VCaP (cell line): ENCODE data around the gene ABTB2.

Experiments used
- H3K27ac ChIP-seq: fragments of 450-650 bp; 2 replicates; pipeline ENCODE4 v1.5.1; 2017
- CTCF ChIP-seq: fragments of 450-650 bp; conservative IDR thresholded peaks from 2 replicates; pipeline ENCODE4 v1.5.1; 2017; ENCODE audit warnings: mild to moderate bottlenecking, moderate library complexity

ABTB2 gene

DNA sequence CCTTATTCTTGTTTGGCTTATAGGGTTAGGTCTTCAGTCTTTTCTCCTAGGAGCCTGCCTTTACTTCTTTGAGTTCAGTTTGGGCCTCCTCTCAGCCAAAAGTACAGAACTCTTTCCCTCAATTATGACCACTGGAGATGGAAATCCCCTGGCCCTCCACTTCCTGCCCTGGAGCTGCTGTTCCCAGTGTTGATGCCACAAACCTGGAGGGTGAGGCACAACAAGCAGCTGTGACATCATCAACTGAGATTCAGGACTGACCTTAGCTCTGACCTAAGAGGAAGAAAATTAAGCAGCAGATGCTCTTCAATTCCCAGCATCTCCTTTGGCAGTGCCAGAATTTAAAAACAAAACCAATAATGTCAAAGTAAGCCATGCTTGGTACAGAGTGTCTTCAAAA is 3.0 kb downstream of the ABTB2 start:
- no peak overlapping the region for H3K27ac ChIP-seq
- TF ChIP-seq CTCF: no peak

DNA sequence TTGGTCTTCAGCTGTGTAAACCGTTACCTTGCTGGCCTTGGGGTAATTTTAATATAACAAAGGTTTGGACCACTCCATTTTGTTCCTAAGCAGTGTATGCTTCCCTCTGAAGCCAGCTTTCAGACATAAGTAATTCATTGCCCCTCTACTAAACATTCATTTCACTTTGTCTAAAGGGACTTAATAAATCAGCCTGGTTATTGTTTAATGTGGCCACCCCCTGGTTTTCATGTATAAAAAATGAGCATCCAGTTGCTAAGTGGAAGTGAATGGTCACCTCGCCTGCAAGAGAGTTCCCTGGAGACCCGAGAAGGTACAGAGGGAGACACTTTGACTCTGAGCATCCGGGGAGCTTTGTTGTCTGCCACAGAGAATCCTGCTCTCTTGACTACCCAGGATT is 3.9 kb downstream of the ABTB2 start:
- no peak overlapping the region for H3K27ac ChIP-seq
- no peak for TF ChIP-seq CTCF

DNA sequence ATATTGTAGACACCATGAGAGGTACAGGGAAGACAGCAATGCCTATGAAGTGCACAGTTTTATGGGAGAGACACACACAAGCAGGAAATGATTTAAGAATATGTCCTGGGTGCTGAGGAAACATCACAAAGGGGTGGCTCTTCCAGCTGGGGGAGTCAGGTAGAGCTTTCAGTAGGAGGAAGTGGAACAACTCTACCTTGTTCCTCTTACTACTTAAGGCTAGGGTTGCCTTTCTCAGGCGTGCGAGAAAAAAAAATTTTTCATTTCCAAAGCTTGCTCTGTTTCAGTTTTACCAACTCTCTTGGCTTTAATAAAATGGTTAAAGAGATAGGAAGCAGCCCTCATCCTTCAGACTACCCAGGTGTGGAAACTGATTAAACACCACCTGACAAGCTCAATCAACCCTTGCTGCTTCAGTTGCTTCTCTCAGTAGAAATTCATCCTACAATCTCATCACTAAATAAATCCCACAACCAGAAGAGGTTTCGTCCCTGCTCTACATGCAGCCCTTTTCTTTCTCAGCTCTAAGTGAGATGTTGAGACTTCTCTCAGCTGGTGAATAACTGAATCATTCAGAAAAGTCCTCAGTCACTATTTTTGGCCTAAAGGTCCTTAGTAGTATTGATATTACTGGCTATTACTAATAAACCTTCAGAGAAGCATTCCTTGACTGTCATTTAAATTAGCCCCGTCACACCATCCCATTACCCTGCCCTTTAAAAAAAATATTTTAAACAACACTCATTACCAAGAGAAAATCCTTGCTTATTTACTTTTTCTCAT is 5.9 kb downstream of the ABTB2 start:
- no peak for TF ChIP-seq CTCF
- peak overlapping the region; percentile 24; the same call in 1 of the 2 replicates for H3K27ac ChIP-seq

- H3K27ac ChIP-seq: no peak overlapping the region; the same call in 1 of the 2 replicates
- no peak for TF ChIP-seq CTCF
Observed at GRCh38 chr11:34351051-34351450, 6.8 kb downstream of the ABTB2 start.

- no peak for TF ChIP-seq CTCF
- H3K27ac ChIP-seq: no peak overlapping the region
Observed at GRCh38 chr11:34349882-34350281, 7.9 kb downstream of the ABTB2 start.

DNA sequence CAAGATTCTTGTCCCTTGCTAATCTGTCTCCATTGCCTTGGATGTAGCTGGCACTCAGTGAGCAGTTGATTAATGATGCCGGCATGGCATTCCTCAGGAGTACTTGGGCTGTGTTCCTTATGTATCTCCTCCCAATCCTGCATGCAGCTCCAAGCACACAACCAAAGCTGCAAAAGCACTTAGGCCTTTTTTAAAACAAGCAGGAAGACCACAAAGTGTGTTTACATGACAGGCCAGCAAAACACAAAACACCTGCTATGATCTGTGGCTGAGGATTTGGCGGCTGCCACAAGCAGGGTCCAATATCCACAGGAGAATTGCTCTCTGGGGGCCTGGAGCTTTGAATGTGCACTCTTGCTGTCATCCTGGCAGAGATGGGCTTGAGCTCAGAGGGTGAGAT is 8.9 kb downstream of the ABTB2 start:
- TF ChIP-seq CTCF: no peak
- H3K27ac ChIP-seq: no peak overlapping the region

GRCh38 chr11:34348096-34348495 is 9.7 kb downstream of the ABTB2 start:
- no peak overlapping the region for H3K27ac ChIP-seq
- no peak for TF ChIP-seq CTCF
